ENCODE measurements around the gene TMEM9B. TPM values are rescaled to one million over a fixed set of nuclear protein-coding genes. Genes with fewer than 3 reads are reported as not detected.

Gene TMEM9B
- total RNA-seq, 2 donors from 2014 or later = 27.9 to 35.3 TPM

- Histone ChIP-seq H3K27me3 (replicated peaks; ENCODE audit: insufficient read depth) (no peaks in the 10 kb centered on the region), H3K9me3 (no peaks in the 10 kb centered on the region), H3K4me3 (peak overlapping the region; percentile 58), H3K27ac (peak overlapping the region; percentile 53 to 66), H3K36me3 (peaks cover 4% of the 10 kb centered on the region), H3K4me1 (ENCODE audit: control insufficient read depth in 1 of 2, low read depth in 2 of 2) (peaks cover 19 to 59% of the 10 kb centered on the region in 2 donors)
- DNase-seq (ENCODE audit: low spot score) (no peak), ATAC-seq (ENCODE audit: insufficient number of reproducible peaks, low FRiP score, low read depth) (no peak)
- TF ChIP-seq CTCF (IDR thresholded peaks at IDR 0.05) = no peak
These were observed 49.6 kb downstream of the TMEM9B start for GRCh38 chr11:8914661-8915018.

GRCh38 chr11:8913961-8914660 is 50.1 kb downstream of the TMEM9B start:
- DNase-seq (ENCODE audit: low spot score) (no peak), ATAC-seq (ENCODE audit: insufficient number of reproducible peaks, low FRiP score, low read depth) (no peak)
- Histone ChIP-seq H3K27me3 (replicated peaks; ENCODE audit: insufficient read depth) (no peaks in the 10 kb centered on the region), H3K27ac (peak overlapping the region; percentile 53 to 66), H3K9me3 (no peaks in the 10 kb centered on the region), H3K36me3 (no peaks in the 10 kb centered on the region), H3K4me1 (ENCODE audit: control insufficient read depth in 1 of 2, low read depth in 2 of 2) (peaks cover 20 to 59% of the 10 kb centered on the region in 2 donors), H3K4me3 (peak overlapping the region; percentile 58)
- peak; percentile 53 for TF ChIP-seq CTCF (IDR thresholded peaks at IDR 0.05)

DNA sequence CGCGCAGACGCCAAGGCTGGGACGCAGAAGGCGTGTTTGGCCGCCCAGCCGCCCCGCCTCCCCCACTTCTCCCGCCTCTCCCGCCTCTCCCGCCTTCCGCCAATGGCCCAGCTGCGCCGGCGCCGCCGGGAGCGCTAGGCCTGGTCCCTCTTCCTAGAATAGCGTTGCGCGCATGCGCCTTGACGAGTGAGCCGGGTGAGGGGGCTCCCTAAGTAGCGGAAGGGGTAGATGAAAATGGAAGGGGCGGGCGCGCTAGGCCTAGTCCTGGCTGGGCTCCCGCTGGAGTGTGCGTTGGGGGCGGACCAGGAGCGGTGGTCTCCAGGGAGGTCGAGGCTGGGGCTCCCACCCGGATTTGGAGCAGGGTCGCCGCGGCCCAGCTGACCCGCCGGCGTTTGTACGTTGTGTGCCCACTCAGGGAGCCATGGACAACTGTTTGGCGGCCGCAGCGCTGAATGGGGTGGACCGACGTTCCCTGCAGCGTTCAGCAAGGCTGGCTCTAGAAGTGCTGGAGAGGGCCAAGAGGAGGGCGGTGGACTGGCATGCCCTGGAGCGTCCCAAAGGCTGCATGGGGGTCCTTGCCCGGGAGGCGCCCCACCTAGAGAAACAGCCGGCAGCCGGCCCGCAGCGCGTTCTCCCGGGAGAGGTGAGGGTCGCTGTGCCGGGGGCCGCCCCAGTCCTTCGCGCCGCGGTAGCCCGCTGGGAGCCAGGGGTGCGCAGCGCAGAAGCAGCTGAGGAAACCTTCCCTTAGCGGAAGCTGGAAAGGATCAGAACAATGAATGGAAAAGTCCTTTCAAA is 53.0 kb downstream of the TMEM9B start, which contains the start of gene AKIP1:
Gene AKIP1, plus strand, starts transcription at position 161 of the 795 bp plus-strand sequence. Its CDS starts 261 bp downstream, at position 422.
- H3K36me3 ChIP-seq = no peaks in the 10 kb centered on the region
- H3K9me3 ChIP-seq = no peaks in the 10 kb centered on the region
- H3K4me3 ChIP-seq = peak within 1 kb of the TSS; percentile 78
- peaks cover 11 to 37% of the 10 kb centered on the region in 2 donors for H3K4me1 ChIP-seq (ENCODE audit: control insufficient read depth in 1 of 2, low read depth in 2 of 2)
- H3K27me3 ChIP-seq (replicated peaks; ENCODE audit: insufficient read depth) = no peaks in the 10 kb centered on the region
- no peak for TF ChIP-seq CTCF (IDR thresholded peaks at IDR 0.05)
- DNase-seq (ENCODE audit: low spot score) (peak; percentile 86), ATAC-seq (ENCODE audit: insufficient number of reproducible peaks, low FRiP score, low read depth) (peak; percentile 56)
- H3K27ac ChIP-seq = peak within 1 kb of the TSS; percentile 85 to 93

DNA sequence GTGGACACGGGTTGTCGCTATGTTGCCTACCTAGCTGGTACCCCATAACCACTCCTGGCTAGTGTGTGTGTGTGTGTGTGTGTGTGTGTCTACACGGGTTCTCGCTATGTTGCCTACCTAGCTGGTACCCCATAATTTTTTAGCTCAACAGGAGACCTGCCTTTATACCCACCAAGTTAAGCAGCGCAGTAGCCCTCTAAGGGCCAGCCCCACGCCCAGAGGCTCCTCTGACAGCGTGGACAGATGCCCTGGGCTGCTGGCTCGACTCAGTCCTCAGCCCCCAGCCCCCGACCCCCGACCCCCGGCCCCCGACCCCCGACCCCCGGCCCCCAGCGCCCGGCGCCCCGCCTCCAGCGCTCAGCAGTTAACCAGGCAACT is 53.6 kb downstream of the TMEM9B start:
- TF ChIP-seq CTCF (IDR thresholded peaks at IDR 0.05) = no peak
- H3K4me1 ChIP-seq (ENCODE audit: control insufficient read depth in 1 of 2, low read depth in 2 of 2) = peaks cover 11 to 34% of the 10 kb centered on the region in 2 donors
- H3K27ac ChIP-seq = no peak overlapping the region

GRCh38 chr11:8908099-8908498 is 56.1 kb downstream of the TMEM9B start:
- no peak for ATAC-seq (ENCODE audit: insufficient number of reproducible peaks, low FRiP score, low read depth)
- H3K27ac ChIP-seq = no peak overlapping the region
- H3K4me3 ChIP-seq = no peak overlapping the region
- TF ChIP-seq CTCF (IDR thresholded peaks at IDR 0.05) = no peak
- H3K27me3 ChIP-seq (replicated peaks; ENCODE audit: insufficient read depth) = no peaks in the 10 kb centered on the region
- peaks cover 6 to 9% of the 10 kb centered on the region in 2 donors for H3K4me1 ChIP-seq (ENCODE audit: control insufficient read depth in 1 of 2, low read depth in 2 of 2)
- DNase-seq (ENCODE audit: low spot score) = no peak
- no peaks in the 10 kb centered on the region for H3K36me3 ChIP-seq
- no peaks in the 10 kb centered on the region for H3K9me3 ChIP-seq

More for the DNA sequence above, 53.6 kb downstream of the TMEM9B start:
- Histone ChIP-seq H3K9me3 (no peaks in the 10 kb centered on the region), H3K36me3 (no peaks in the 10 kb centered on the region), H3K4me3 (peak overlapping the region; percentile 78), H3K27me3 (replicated peaks; ENCODE audit: insufficient read depth) (no peaks in the 10 kb centered on the region)
- DNase-seq (ENCODE audit: low spot score) (no peak), ATAC-seq (ENCODE audit: insufficient number of reproducible peaks, low FRiP score, low read depth) (no peak)

Measured in thoracic aorta (tissue), 2 donors.